GM12878 (cell line): ENCODE results near the gene KLF7. TPM values are rescaled to one million over a fixed set of nuclear protein-coding genes. Genes with fewer than 3 reads are reported as not detected.

Experiments used
- ATAC-seq: fragments of 200-7000 bp; cut with Tn5 transposase; 3 replicates; pipeline ENCODE4 v1.9.1; 2020; ENCODE audit warnings: mild to moderate bottlenecking, moderate library complexity
- BruUV-seq: library from RNA; stranded (reverse); fragments of 400-500 nt; replicated peaks from 2 replicates; lab custom pipeline; 2021; lab: Mats Ljungman, UMichigan
- CTCF ChIA-PET: fragments of 300-600 bp; sonication (Branson Sonifier 250); formaldehyde crosslinking; extraction: SDS; loops from one replicate; lab custom pipeline; 2021; ENCODE audit warnings: inconsistent platforms; lab: Yijun Ruan, JAX
- POLR2A ChIA-PET: fragments of 350-600 bp; formaldehyde crosslinking; extraction: SDS; loops from one replicate; lab custom pipeline; 2021; ENCODE audit warnings: inconsistent platforms; lab: Charles Lee
- RAD21 ChIA-PET: fragments of 300-600 bp; sonication (Branson Sonifier 250); formaldehyde crosslinking; loops from one replicate; lab custom pipeline; 2023; ENCODE audit warnings: antibody characterized with exemption; ENCODE audit not compliant: unreplicated experiment; lab: Charles Lee
- SMC1A ChIA-PET: fragments of 300-600 bp; sonication (Branson Sonifier 250); formaldehyde crosslinking; loops from one replicate; lab custom pipeline; 2023; ENCODE audit not compliant: unreplicated experiment, uncharacterized antibody; lab: Charles Lee
- DNase-seq: peaks from one replicate; pipeline ENCODE4 v3.0.0-alpha.2; 2011; ENCODE audit warnings: low read depth, low spot score
- FAIRE-seq: peaks from 3 replicates; lab custom pipeline; 2011; peaks lifted over from hg19 to GRCh38; lab: Jason Lieb, UNC
- H2AFZ ChIP-seq: 2 replicates; pipeline ENCODE4 v1.6.0; 2011; ENCODE audit warnings: low read depth, low read length, control low read depth; ENCODE audit not compliant: control insufficient read depth
- H3K27ac ChIP-seq: 2 replicates; pipeline ENCODE4 v1.5.1; 2011; ENCODE audit warnings: control low read depth; ENCODE audit not compliant: control insufficient read depth, insufficient read depth
- H3K27me3 ChIP-seq, 2 experiments: replicated peaks in 1 of 2; 2 replicates each; pipeline versions ENCODE4 v1.6.0 to v1.6.1; 2011; ENCODE audit warnings: low read length in 1 of 2; ENCODE audit not compliant: control insufficient read depth in 2 of 2, insufficient read depth in 2 of 2
- H3K36me3 ChIP-seq, 2 experiments: 2 replicates each; pipeline ENCODE4 v1.5.1; 2011; ENCODE audit warnings: low read length in 1 of 2; ENCODE audit not compliant: control insufficient read depth in 2 of 2, insufficient read depth in 2 of 2
- H3K4me1 ChIP-seq: 2 replicates; pipeline ENCODE4 v1.6.1; 2011; ENCODE audit warnings: mild to moderate bottlenecking, low read length, moderate library complexity, mixed read lengths; ENCODE audit not compliant: control insufficient read depth, insufficient read depth
- H3K4me2 ChIP-seq: 2 replicates; pipeline ENCODE4 v1.6.0; 2011; ENCODE audit warnings: control low read depth; ENCODE audit not compliant: control insufficient read depth, insufficient read depth
- H3K4me3 ChIP-seq: fragments of 200-600 bp; sonication (generic); 2 replicates; pipeline ENCODE4 v1.5.1; 2016
- H3K79me2 ChIP-seq: 2 replicates; pipeline ENCODE4 v1.6.0; 2011; ENCODE audit warnings: low read length; ENCODE audit not compliant: control insufficient read depth, insufficient read depth
- H3K9ac ChIP-seq: 2 replicates; pipeline ENCODE4 v1.8.0; 2011; ENCODE audit warnings: low read length, control low read depth, mixed read lengths; ENCODE audit not compliant: control insufficient read depth, insufficient read depth
- H3K9me3 ChIP-seq: replicated peaks from 3 replicates; pipeline ENCODE4 v1.5.1; 2011; ENCODE audit warnings: mild to moderate bottlenecking, low read length; ENCODE audit not compliant: control insufficient read depth, insufficient read depth
- H4K20me1 ChIP-seq: 2 replicates; pipeline ENCODE4 v1.6.0; 2011; ENCODE audit not compliant: control insufficient read depth, insufficient read depth
- CBX3 ChIP-seq: fragments of 200-600 bp; sonication (generic); IDR thresholded peaks from 2 replicates; pipeline ENCODE4 v1.6.1; 2016; ENCODE audit warnings: low read depth, borderline replicate concordance
- FOXM1 ChIP-seq: IDR thresholded peaks from 2 replicates; pipeline ENCODE4 v1.6.1; 2012; ENCODE audit warnings: low read depth, mild to moderate bottlenecking, inconsistent platforms, low read length, moderate library complexity
- MEF2A ChIP-seq: IDR thresholded peaks from 2 replicates; pipeline ENCODE4 v1.6.1; 2011; ENCODE audit warnings: low read depth, mild to moderate bottlenecking, low read length, moderate library complexity; ENCODE audit not compliant: insufficient read depth
- PRDM15 ChIP-seq: fragments of 450-650 bp; formaldehyde crosslinking; IDR thresholded peaks from 2 replicates; pipeline ENCODE4 v1.4.0; 2020; ENCODE audit warnings: mild to moderate bottlenecking, moderate library complexity
- RAD21 ChIP-seq: IDR thresholded peaks from 2 replicates; pipeline ENCODE4 v1.6.1; 2011; ENCODE audit warnings: mild to moderate bottlenecking, low read depth, low read length, moderate library complexity; ENCODE audit not compliant: insufficient read depth
- RAD51 ChIP-seq: fragments of 450-650 bp; IDR thresholded peaks from 2 replicates; pipeline ENCODE4 v1.6.1; 2016; ENCODE audit warnings: moderate library complexity, mild to moderate bottlenecking, inconsistent platforms
- ZNF687 ChIP-seq: fragments of 450-650 bp; IDR thresholded peaks from 2 replicates; pipeline ENCODE4 v1.6.1; 2017; ENCODE audit warnings: mild to moderate bottlenecking, moderate library complexity
- WGBS: methylation state at CpG from one replicate; pipeline ENCODE4 v1.1.6; 2016; ENCODE audit warnings: low lambda C conversion rate; ENCODE audit not compliant: insufficient replicate concordance, insufficient coverage; ENCODE audit errors: missing lambda C conversion rate; 5-methylcytosine and 5-hydroxymethylcytosine counted together
- in situ Hi-C: fragments of 300-500 bp; cut with MboI; formaldehyde crosslinking; loops from 9 replicates; pipeline ENCODE4 v1.14.3; 2018; ENCODE audit warnings: mixed read lengths
- intact Hi-C: fragments of 100-400 bp; cut with micrococcal nuclease; formaldehyde crosslinking; loops from one replicate; pipeline ENCODE4 v1.14.2; 2022; ENCODE audit not compliant: unreplicated experiment
- polyA plus RNA-seq, 11 experiments: library from polyadenylated mRNA; depleted of rRNA in 4 of 11; unstranded in 6 of 11; stranded (reverse) in 5 of 11; fragments of >200 nt; fragmentation: Nextera tagmentation in 4 of 11; fragmentation: Illumina TruSeq in 1 of 11; extraction: Ambion mirVana in 4 of 11; extraction: Trizol in 1 of 11; gene quantifications; 1 replicate in 1 of 11; 2 replicates in 10 of 11; pipeline versions ENCODE4 v1.2.1 to v1.2.3, GENCODE V29; 2011 to 2016; ENCODE audit warnings: inconsistent platforms in 2 of 11, missing spikeins in 2 of 11, low read depth in 1 of 11
- total RNA-seq, 4 experiments: library from RNA; depleted of rRNA in 3 of 4; stranded (reverse); fragments of >200 nt in 3 of 4; fragmentation: Illumina TruSeq in 1 of 4; extraction: Trizol in 1 of 4; gene quantifications; 2 replicates each; pipeline versions ENCODE4 v1.2.1 to v1.2.3, GENCODE V29; 2013 to 2021
- TF ChIP-seq, protein P1 (sequence below): fragments of 450-650 bp; IDR thresholded peaks from 2 replicates; pipeline ENCODE4 v1.6.1; 2017; ENCODE audit warnings: antibody characterized with exemption, mild to moderate bottlenecking, moderate library complexity
- TF ChIP-seq, protein P2 (sequence below): fragments of 450-650 bp; conservative IDR thresholded peaks from 2 replicates; pipeline ENCODE4 v1.6.1; 2017; ENCODE audit warnings: mild to moderate bottlenecking, moderate library complexity

The KLF7 gene
- total and polyA plus RNA-seq, 10 of the 15 experiments (the other 5 are each of a cell fraction or from before 2014, with no cell fraction given) = 2.4 to 24.8 (median 8.5) TPM

DNA sequence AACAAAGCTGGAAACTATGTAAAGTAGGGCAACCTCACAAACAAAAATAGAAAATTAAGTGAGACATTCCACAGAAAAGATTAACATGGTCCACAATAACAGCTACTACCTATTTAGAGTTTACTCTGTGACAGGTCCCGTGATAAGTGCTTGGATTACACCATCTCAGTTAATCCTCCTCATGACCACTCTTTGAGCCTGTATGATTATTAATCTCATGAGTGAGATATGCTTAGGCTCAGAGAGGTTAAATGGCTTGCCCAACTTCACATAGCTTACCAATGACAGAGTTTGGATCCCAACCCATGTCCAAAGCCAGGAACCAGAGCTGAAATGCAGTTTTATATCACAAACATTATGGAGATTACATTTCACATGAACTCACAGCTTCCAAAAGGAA is 37.3 kb upstream of the KLF7 start:
- in situ Hi-C loops (no loop called here), intact Hi-C loops (no loop called here)
- H3K4me1 ChIP-seq = no peaks in the 10 kb centered on the region
- H3K36me3 ChIP-seq = no peaks in the 10 kb centered on the region
- H3K79me2 ChIP-seq = no peaks in the 10 kb centered on the region
- H4K20me1 ChIP-seq = no peaks in the 10 kb centered on the region
- H3K27ac ChIP-seq = no peak overlapping the region
- H3K9me3 ChIP-seq = no peaks in the 10 kb centered on the region
- ATAC-seq (no peak), FAIRE-seq (no peak), DNase-seq (no peak)
- ChIA-PET CTCF (interaction anchor here (1.1 to 1.3 kb wide), 3 partner anchors 14 to 150 kb away, joined by 3 read pairs; no protein-coding TSS in a partner anchor), POLR2A (interaction anchor here (1.0 kb wide), 1 partner anchor 16 kb away, joined by 3 read pairs; no protein-coding TSS in a partner anchor), RAD21 (interaction anchor here (0.6 kb wide), 1 partner anchor 144 kb away, joined by 3 read pairs; no protein-coding TSS in a partner anchor), SMC1A (interaction anchor here (1.0 to 2.3 kb wide), 3 partner anchors 9 to 35 kb away, joined by 3 to 6 read pairs (median 5); no protein-coding TSS in a partner anchor)
- WGBS = 0% methylated on average over 1 of the region's 1 CpG
- H2AFZ ChIP-seq = no peak overlapping the region
- no peak overlapping the region for H3K4me3 ChIP-seq
- no peak overlapping the region for H3K9ac ChIP-seq
- BruUV-seq = no TSS peak
- no peak overlapping the region for H3K4me2 ChIP-seq
- no peak for TF ChIP-seq PRDM15 (CRISPR knock-in tag)
- TF ChIP-seq ZNF687 = no peak
- TF ChIP-seq, protein P1, sequence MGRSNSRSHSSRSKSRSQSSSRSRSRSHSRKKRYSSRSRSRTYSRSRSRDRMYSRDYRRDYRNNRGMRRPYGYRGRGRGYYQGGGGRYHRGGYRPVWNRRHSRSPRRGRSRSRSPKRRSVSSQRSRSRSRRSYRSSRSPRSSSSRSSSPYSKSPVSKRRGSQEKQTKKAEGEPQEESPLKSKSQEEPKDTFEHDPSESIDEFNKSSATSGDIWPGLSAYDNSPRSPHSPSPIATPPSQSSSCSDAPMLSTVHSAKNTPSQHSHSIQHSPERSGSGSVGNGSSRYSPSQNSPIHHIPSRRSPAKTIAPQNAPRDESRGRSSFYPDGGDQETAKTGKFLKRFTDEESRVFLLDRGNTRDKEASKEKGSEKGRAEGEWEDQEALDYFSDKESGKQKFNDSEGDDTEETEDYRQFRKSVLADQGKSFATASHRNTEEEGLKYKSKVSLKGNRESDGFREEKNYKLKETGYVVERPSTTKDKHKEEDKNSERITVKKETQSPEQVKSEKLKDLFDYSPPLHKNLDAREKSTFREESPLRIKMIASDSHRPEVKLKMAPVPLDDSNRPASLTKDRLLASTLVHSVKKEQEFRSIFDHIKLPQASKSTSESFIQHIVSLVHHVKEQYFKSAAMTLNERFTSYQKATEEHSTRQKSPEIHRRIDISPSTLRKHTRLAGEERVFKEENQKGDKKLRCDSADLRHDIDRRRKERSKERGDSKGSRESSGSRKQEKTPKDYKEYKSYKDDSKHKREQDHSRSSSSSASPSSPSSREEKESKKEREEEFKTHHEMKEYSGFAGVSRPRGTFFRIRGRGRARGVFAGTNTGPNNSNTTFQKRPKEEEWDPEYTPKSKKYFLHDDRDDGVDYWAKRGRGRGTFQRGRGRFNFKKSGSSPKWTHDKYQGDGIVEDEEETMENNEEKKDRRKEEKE = no peak
- TF ChIP-seq CBX3 = no peak
- TF ChIP-seq RAD51 = no peak
- TF ChIP-seq, protein P2, sequence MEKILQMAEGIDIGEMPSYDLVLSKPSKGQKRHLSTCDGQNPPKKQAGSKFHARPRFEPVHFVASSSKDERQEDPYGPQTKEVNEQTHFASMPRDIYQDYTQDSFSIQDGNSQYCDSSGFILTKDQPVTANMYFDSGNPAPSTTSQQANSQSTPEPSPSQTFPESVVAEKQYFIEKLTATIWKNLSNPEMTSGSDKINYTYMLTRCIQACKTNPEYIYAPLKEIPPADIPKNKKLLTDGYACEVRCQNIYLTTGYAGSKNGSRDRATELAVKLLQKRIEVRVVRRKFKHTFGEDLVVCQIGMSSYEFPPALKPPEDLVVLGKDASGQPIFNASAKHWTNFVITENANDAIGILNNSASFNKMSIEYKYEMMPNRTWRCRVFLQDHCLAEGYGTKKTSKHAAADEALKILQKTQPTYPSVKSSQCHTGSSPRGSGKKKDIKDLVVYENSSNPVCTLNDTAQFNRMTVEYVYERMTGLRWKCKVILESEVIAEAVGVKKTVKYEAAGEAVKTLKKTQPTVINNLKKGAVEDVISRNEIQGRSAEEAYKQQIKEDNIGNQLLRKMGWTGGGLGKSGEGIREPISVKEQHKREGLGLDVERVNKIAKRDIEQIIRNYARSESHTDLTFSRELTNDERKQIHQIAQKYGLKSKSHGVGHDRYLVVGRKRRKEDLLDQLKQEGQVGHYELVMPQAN = no peak
- no peak for TF ChIP-seq RAD21
- no peak for TF ChIP-seq MEF2A
- TF ChIP-seq FOXM1 = no peak
- H3K27me3 ChIP-seq = no peaks in the 10 kb centered on the region
